ENCODE results near the gene CDH13. TPM values are rescaled to one million over a fixed set of nuclear protein-coding genes. Genes with fewer than 3 reads are reported as not detected.

The CDH13 gene
- polyA plus RNA-seq, 1 donor from 2014 or later = 3.2 TPM

DNA sequence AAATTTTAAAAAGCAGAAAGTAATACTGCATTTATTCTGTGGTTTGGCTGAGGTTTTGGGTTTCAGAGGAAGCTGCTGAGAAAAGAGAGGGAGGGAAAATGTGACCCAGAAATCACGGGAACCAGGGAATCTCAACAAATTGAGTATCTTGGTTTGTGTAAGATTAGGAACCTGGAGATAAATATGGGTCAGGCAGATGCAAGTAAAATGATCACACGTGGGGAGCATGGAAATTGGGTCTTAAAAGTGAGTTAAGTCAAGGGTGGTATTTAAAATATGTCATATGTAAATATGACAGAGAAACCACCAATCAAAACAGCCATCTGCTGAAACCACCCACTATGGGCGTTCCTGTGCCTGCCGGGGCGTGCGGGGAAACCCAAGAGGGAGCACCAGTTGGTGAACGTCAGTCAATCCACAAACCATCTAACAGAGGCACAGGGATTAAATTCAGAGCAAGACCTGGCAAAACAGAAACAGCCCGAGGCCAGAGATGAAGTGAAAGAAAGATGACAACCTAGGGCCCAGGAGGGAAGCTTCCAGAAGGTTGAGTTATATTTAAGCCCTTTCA lies 33.4 kb downstream of the CDH13 start:
- peaks cover under 1% of the 10 kb centered on the region for H3F3A ChIP-seq (ENCODE audit: insufficient read depth, low read length, poor library complexity, severe bottlenecking)
- no peaks in the 10 kb centered on the region for H3K9me3 ChIP-seq (ENCODE audit: low read length)
- H3K27me3 ChIP-seq (ENCODE audit: insufficient read depth, low read depth, low read length) = no peaks in the 10 kb centered on the region
- no peak overlapping the region for H2AFZ ChIP-seq (ENCODE audit: low read depth, low read length)
- H3K9me2 ChIP-seq (ENCODE audit: insufficient read depth, low read length) = no peaks in the 10 kb centered on the region
- H3K4me2 ChIP-seq (ENCODE audit: low read length) = no peak overlapping the region
- TF ChIP-seq MXI1 (conservative IDR thresholded peaks at IDR 0.05; ENCODE audit: poor library complexity, severe bottlenecking) (no peak), TAF1 (IDR thresholded peaks at IDR 0.05; ENCODE audit: low read depth) (no peak), RAD21 (conservative IDR thresholded peaks at IDR 0.05) (no peak), POLR2AphosphoS5 (IDR thresholded peaks at IDR 0.05) (no peak)
- TF ChIP-seq, protein P1, sequence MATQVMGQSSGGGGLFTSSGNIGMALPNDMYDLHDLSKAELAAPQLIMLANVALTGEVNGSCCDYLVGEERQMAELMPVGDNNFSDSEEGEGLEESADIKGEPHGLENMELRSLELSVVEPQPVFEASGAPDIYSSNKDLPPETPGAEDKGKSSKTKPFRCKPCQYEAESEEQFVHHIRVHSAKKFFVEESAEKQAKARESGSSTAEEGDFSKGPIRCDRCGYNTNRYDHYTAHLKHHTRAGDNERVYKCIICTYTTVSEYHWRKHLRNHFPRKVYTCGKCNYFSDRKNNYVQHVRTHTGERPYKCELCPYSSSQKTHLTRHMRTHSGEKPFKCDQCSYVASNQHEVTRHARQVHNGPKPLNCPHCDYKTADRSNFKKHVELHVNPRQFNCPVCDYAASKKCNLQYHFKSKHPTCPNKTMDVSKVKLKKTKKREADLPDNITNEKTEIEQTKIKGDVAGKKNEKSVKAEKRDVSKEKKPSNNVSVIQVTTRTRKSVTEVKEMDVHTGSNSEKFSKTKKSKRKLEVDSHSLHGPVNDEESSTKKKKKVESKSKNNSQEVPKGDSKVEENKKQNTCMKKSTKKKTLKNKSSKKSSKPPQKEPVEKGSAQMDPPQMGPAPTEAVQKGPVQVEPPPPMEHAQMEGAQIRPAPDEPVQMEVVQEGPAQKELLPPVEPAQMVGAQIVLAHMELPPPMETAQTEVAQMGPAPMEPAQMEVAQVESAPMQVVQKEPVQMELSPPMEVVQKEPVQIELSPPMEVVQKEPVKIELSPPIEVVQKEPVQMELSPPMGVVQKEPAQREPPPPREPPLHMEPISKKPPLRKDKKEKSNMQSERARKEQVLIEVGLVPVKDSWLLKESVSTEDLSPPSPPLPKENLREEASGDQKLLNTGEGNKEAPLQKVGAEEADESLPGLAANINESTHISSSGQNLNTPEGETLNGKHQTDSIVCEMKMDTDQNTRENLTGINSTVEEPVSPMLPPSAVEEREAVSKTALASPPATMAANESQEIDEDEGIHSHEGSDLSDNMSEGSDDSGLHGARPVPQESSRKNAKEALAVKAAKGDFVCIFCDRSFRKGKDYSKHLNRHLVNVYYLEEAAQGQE (IDR thresholded peaks at IDR 0.05; ENCODE audit: borderline replicate concordance) = no peak
- H3K4me3 ChIP-seq (ENCODE audit: low read length) = no peak overlapping the region
- H3K36me3 ChIP-seq (ENCODE audit: insufficient read depth, low read length) = no peaks in the 10 kb centered on the region
- H3K27ac ChIP-seq (ENCODE audit: low read length) = no peak overlapping the region
- H3K79me2 ChIP-seq (replicated peaks; ENCODE audit: insufficient read depth, low read length) = no peaks in the 10 kb centered on the region
- H3K9ac ChIP-seq (ENCODE audit: low read length) = no peak overlapping the region
- H4K20me1 ChIP-seq (ENCODE audit: insufficient read depth) = no peaks in the 10 kb centered on the region

DNA sequence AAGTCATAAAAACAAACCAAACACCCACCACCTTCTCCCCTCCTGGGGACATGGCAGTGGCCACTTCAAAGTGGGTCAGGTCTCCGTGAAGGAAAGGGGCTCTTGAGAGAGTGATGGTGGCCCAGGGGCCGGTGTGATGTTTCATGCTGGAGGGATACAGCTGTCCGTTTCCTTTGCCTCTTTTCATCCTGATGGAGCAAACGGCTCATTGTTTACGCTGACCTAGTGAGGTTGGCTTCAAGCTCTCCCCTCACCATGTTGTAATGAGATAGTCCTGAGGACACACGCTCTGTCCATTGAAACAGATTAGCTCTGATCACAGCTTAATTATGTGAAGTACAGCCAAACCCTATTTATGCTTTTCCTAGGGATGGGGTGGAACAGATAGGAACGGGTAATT lies 34.2 kb downstream of the CDH13 start:
- Histone ChIP-seq H3K9me2 (ENCODE audit: insufficient read depth, low read length) (no peaks in the 10 kb centered on the region), H3F3A (ENCODE audit: insufficient read depth, low read length, poor library complexity, severe bottlenecking) (peaks cover 4% of the 10 kb centered on the region), H4K20me1 (ENCODE audit: insufficient read depth) (no peaks in the 10 kb centered on the region), H3K36me3 (ENCODE audit: insufficient read depth, low read length) (no peaks in the 10 kb centered on the region), H3K27me3 (ENCODE audit: insufficient read depth, low read depth, low read length) (no peaks in the 10 kb centered on the region), H3K4me3 (ENCODE audit: low read length) (no peak overlapping the region), H3K79me2 (replicated peaks; ENCODE audit: insufficient read depth, low read length) (no peaks in the 10 kb centered on the region), H3K9ac (ENCODE audit: low read length) (no peak overlapping the region), H2AFZ (ENCODE audit: low read depth, low read length) (no peak overlapping the region), H3K27ac (ENCODE audit: low read length) (no peak overlapping the region), H3K9me3 (ENCODE audit: low read length) (no peaks in the 10 kb centered on the region), H3K4me2 (ENCODE audit: low read length) (no peak overlapping the region)
- no peak for TF ChIP-seq MXI1 (conservative IDR thresholded peaks at IDR 0.05; ENCODE audit: poor library complexity, severe bottlenecking)
- no peak for TF ChIP-seq EZH2 (IDR thresholded peaks at IDR 0.05; ENCODE audit: borderline replicate concordance, insufficient read depth, low read length, poor library complexity, severe bottlenecking)
- TF ChIP-seq RAD21 (conservative IDR thresholded peaks at IDR 0.05) = no peak
- TF ChIP-seq, protein P1 (IDR thresholded peaks at IDR 0.05; ENCODE audit: borderline replicate concordance) = no peak
- TF ChIP-seq, protein P2, sequence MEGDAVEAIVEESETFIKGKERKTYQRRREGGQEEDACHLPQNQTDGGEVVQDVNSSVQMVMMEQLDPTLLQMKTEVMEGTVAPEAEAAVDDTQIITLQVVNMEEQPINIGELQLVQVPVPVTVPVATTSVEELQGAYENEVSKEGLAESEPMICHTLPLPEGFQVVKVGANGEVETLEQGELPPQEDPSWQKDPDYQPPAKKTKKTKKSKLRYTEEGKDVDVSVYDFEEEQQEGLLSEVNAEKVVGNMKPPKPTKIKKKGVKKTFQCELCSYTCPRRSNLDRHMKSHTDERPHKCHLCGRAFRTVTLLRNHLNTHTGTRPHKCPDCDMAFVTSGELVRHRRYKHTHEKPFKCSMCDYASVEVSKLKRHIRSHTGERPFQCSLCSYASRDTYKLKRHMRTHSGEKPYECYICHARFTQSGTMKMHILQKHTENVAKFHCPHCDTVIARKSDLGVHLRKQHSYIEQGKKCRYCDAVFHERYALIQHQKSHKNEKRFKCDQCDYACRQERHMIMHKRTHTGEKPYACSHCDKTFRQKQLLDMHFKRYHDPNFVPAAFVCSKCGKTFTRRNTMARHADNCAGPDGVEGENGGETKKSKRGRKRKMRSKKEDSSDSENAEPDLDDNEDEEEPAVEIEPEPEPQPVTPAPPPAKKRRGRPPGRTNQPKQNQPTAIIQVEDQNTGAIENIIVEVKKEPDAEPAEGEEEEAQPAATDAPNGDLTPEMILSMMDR (IDR thresholded peaks at IDR 0.05; ENCODE audit: poor library complexity, severe bottlenecking) = no peak
- TF ChIP-seq EP300 (conservative IDR thresholded peaks at IDR 0.05; ENCODE audit: poor library complexity, severe bottlenecking) = no peak
- no peak for TF ChIP-seq TAF1 (IDR thresholded peaks at IDR 0.05; ENCODE audit: low read depth)
- TF ChIP-seq POLR2AphosphoS5 (IDR thresholded peaks at IDR 0.05) = no peak
- no peak for TF ChIP-seq SMC3 (conservative IDR thresholded peaks at IDR 0.05; ENCODE audit: poor library complexity)

Measured in neural cell (in vitro differentiated cells).